D341Med (cell line): ENCODE results near the gene BRD8.

Experiments
- DNase-seq: peaks from one replicate; pipeline ENCODE4 v3.0.0; 2012; ENCODE audit warnings: low spot score

Gene BRD8

GRCh38 chr5:138102454-138103318 lies 75.7 kb downstream of the BRD8 start:
- no peak for DNase-seq

- DNase-seq = no peak
These were observed 81.2 kb downstream of the BRD8 start for GRCh38 chr5:138096997-138097828.

GRCh38 chr5:138096363-138096762 lies 82.1 kb downstream of the BRD8 start:
- no peak for DNase-seq

- no peak for DNase-seq
These were observed 83.1 kb downstream of the BRD8 start for GRCh38 chr5:138095100-138095907.

- DNase-seq = no peak
These were observed 85.4 kb downstream of the BRD8 start for GRCh38 chr5:138093036-138093435.

GRCh38 chr5:138092301-138092700 lies 86.1 kb downstream of the BRD8 start:
- DNase-seq = no peak

- no peak for DNase-seq
These were observed 86.7 kb downstream of the BRD8 start for GRCh38 chr5:138091685-138092084.
